ENCODE measurements around the gene KLHL15. TPM values are rescaled to one million over a fixed set of nuclear protein-coding genes. Genes with fewer than 3 reads are reported as not detected.
"Not testable (repeated sequence)": the region's sequence is repeated elsewhere in the genome, so short reads cannot be mapped to it uniquely, and the experiment has no call there.

The KLHL15 gene
- total RNA-seq, 4 donors from 2014 or later: 12.4 to 19.4 (median 13.7) TPM

GRCh38 chrX:23981711-23982110 lies 45.3 kb downstream of the KLHL15 start:
- peak overlapping the region in 1 of 3 donors; percentile 58 for H3K27ac ChIP-seq
- intact Hi-C loops (cut with DNase I): no loop called here
- TF ChIP-seq POLR2A (IDR thresholded peaks at IDR 0.05): no peak
- TF ChIP-seq CTCF (IDR thresholded peaks at IDR 0.05): no peak
- H3K4me1 ChIP-seq: no peaks in the 10 kb centered on the region
- H3K27me3 ChIP-seq: no peaks in the 10 kb centered on the region
- no peaks in the 10 kb centered on the region for H3K36me3 ChIP-seq
- H3K9me3 ChIP-seq: no peaks in the 10 kb centered on the region
- WGBS, 2 donors: 27 to 34% methylated on average over 2 of the region's 2 CpGs
- DNase-seq: no peak
- no peak overlapping the region for H3K4me3 ChIP-seq (replicated peaks in 1 of 3)

- Histone ChIP-seq H3K27me3 (no peaks in the 10 kb centered on the region), H3K27ac (peak overlapping the region in 2 of 3 donors; percentile 58 to 78), H3K4me1 (no peaks in the 10 kb centered on the region), H3K4me3 (replicated peaks in 1 of 3) (no peak overlapping the region), H3K9me3 (no peaks in the 10 kb centered on the region), H3K36me3 (no peaks in the 10 kb centered on the region)
- TF ChIP-seq POLR2A (IDR thresholded peaks at IDR 0.05) (no peak), CTCF (IDR thresholded peaks at IDR 0.05) (no peak)
- WGBS, 2 donors: 58 to 64% methylated on average over 4 of the region's 4 CpGs
- intact Hi-C loops (cut with DNase I): no loop called here
- no peak for DNase-seq
Measured at GRCh38 chrX:23981222-23981621, 45.8 kb downstream of the KLHL15 start.

DNA sequence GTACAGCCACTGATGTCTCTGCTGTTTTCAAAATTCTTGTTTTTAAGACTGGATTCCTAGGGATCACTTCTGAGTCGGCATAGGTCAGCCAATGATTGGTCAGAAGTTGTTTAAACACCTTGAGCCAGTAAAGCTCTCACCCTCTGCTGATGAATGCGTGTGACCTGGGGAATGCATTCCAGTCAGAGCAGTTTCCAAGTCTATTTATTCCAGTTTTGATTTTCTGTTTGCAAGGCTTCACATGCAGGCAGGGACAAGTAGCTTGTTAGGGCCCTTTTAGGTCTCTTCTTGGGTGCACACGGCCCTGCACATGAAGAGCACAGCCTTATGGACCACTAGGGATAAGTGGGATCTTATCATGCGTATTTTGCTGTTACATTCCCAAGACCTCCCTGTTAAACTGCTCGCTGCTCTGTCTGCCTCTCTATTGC lies 47.0 kb downstream of the KLHL15 start:
- 25 to 54% methylated on average over 4 to 5 of the region's 5 CpGs for WGBS, 2 donors
- TF ChIP-seq CTCF (IDR thresholded peaks at IDR 0.05) (no peak), POLR2A (IDR thresholded peaks at IDR 0.05) (peak in 1 of 2 donors; percentile 43)
- no peaks in the 10 kb centered on the region for H3K27me3 ChIP-seq
- H3K9me3 ChIP-seq: no peaks in the 10 kb centered on the region
- H3K27ac ChIP-seq: peak overlapping the region; percentile 58 to 80 (median 78)
- H3K4me1 ChIP-seq: no peaks in the 10 kb centered on the region
- peak; percentile 42 to 46 for DNase-seq
- no peak overlapping the region for H3K4me3 ChIP-seq (replicated peaks in 1 of 3)
- no peaks in the 10 kb centered on the region for H3K36me3 ChIP-seq
- intact Hi-C loops (cut with DNase I): no loop called here

DNA sequence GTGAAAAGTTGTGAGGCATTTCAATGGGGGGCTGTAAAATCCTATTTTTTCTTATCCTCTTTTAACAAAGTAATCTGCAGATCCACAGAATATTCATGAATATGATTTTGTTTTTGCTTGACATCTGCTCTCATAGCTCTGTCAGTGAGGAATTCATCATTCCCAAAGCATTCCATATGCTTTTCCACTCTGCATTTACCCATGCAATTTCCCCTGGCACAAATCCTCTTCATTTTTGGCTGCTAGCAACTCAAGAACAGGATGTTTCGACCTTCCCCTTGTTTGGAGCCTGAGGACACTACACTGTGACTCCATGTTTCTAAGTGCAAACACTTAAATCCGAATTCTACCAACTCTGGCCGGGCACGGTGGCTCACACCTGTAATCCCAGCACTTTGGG lies 48.5 kb downstream of the KLHL15 start:
- DNase-seq: no peak
- Histone ChIP-seq H3K9me3 (no peaks in the 10 kb centered on the region), H3K4me1 (no peaks in the 10 kb centered on the region), H3K27ac (no peak overlapping the region), H3K36me3 (no peaks in the 10 kb centered on the region), H3K27me3 (no peaks in the 10 kb centered on the region), H3K4me3 (replicated peaks in 1 of 3) (no peak overlapping the region)
- intact Hi-C loops (cut with DNase I): no loop called here
- TF ChIP-seq CTCF (IDR thresholded peaks at IDR 0.05): no peak
- 91 to 100% methylated on average over 1 to 4 of the region's 4 CpGs for whole genome bisulfite sequencing, 2 donors

GRCh38 chrX:23965630-23966029 lies 61.4 kb downstream of the KLHL15 start:
- H3K27ac ChIP-seq; H3K4me1 ChIP-seq; intact Hi-C loops (cut with DNase I); H3K4me3 ChIP-seq (replicated peaks in 1 of 3); H3K36me3 ChIP-seq; H3K9me3 ChIP-seq; H3K27me3 ChIP-seq; DNase-seq: not testable (repeated sequence)
- WGBS, 2 donors: 88 to 93% methylated on average over 8 of the region's 8 CpGs

GRCh38 chrX:23964191-23964590 lies 62.8 kb downstream of the KLHL15 start:
- Histone ChIP-seq H3K27ac (no peak overlapping the region), H3K36me3 (no peaks in the 10 kb centered on the region), H3K27me3 (no peaks in the 10 kb centered on the region), H3K9me3 (no peaks in the 10 kb centered on the region), H3K4me1 (no peaks in the 10 kb centered on the region), H3K4me3 (replicated peaks in 1 of 3) (no peak overlapping the region)
- WGBS, 2 donors: 62 to 77% methylated on average over 5 of the region's 5 CpGs
- DNase-seq: no peak
- TF ChIP-seq CTCF (IDR thresholded peaks at IDR 0.05) (no peak), POLR2A (IDR thresholded peaks at IDR 0.05) (no peak)
- intact Hi-C loops (cut with DNase I): no loop called here
